Ovary (tissue), 9 donors: Measurements from ENCODE around the gene IQCN. TPM values are rescaled to one million over a fixed set of nuclear protein-coding genes. Genes with fewer than 3 reads are reported as not detected.

ENCODE experiments used
- DNase-seq, 5 donors: peaks; one replicate each; pipeline ENCODE4 v3.0.0-alpha.2; 2019 to 2020
- H3K27ac ChIP-seq, 2 donors: fragments of 200-600 bp; one replicate each; pipeline versions ENCODE4 v1.5.1 to v1.8.0; 2019 to 2022
- H3K27me3 ChIP-seq: fragments of 200-600 bp; one replicate; pipeline ENCODE4 v1.8.0; 2022
- H3K36me3 ChIP-seq: fragments of 200-600 bp; sonication (generic); one replicate; pipeline ENCODE4 v1.5.1; 2019
- H3K4me1 ChIP-seq: one replicate; pipeline ENCODE4 v1.8.1; 2013; ENCODE audit warnings: mild to moderate bottlenecking, moderate library complexity; ENCODE audit not compliant: insufficient read depth
- H3K4me3 ChIP-seq: fragments of 200-600 bp; sonication (generic); one replicate; pipeline ENCODE4 v1.5.1; 2017
- H3K9me3 ChIP-seq, 2 donors: fragments of 200-600 bp in 1 of 2; sonication (generic) in 1 of 2; one replicate each; pipeline versions ENCODE4 v1.5.1 to v1.8.1; 2013 to 2019; ENCODE audit warnings: mild to moderate bottlenecking in 1 of 2, moderate library complexity in 1 of 2
- CTCF ChIP-seq, 3 donors: fragments of 450-650 bp in 2 of 3; fragments of 200-600 bp in 1 of 3; IDR thresholded peaks; one replicate each; pipeline versions ENCODE4 v1.5.1 to v1.8.0; 2016 to 2022; ENCODE audit warnings: antibody characterized with exemption in 3 of 3, mild to moderate bottlenecking in 1 of 3
- EP300 ChIP-seq: sonication (generic); formaldehyde crosslinking; IDR thresholded peaks from one replicate; pipeline ENCODE4 v1.6.1; 2017; ENCODE audit warnings: antibody characterized with exemption
- POLR2A ChIP-seq: fragments of 450-650 bp; IDR thresholded peaks from one replicate; pipeline ENCODE4 v1.6.1; 2017; ENCODE audit warnings: antibody characterized with exemption, mild to moderate bottlenecking, moderate library complexity
- WGBS, 3 donors: extraction: QIAGEN DNeasy Blood & Tissue Kit in 1 of 3; methylation state at CpG; one replicate each; pipeline versions ENCODE4 v1.1.5 to v1.1.7; 2013 to 2017; 5-methylcytosine and 5-hydroxymethylcytosine counted together
- intact Hi-C, 4 donors: fragments of 100-400 bp; cut with DNase I; formaldehyde crosslinking; loops; one replicate each; pipeline versions ENCODE4 v1.11.0 to v1.15.1; 2022 to 2023
- polyA plus RNA-seq, 2 donors: library from polyadenylated mRNA; stranded (reverse); fragments of 200-250 nt in 1 of 2; fragments of 350-450 nt in 1 of 2; fragmentation: Illumina TruSeq in 1 of 2; extraction: RNeasy Lipid Tissue Mini Kit (QIAGEN cat#74804) in 1 of 2; gene quantifications; one replicate each; pipeline ENCODE4 v1.2.3, GENCODE V29; 2013 to 2014
- total RNA-seq, 7 donors: library from RNA; depleted of rRNA in 2 of 7; stranded (reverse); fragments of >200 nt in 2 of 7; fragmentation: NEBNext Ultra II Directional in 3 of 7; extraction: Animal tissue kit (Norgen Biotek cat#: 25700) in 3 of 7; gene quantifications; one replicate each; pipeline versions ENCODE4 v1.1.0 to v1.2.4, GENCODE V29; 2016 to 2023
- donor health status: DM: no; HTN: no; CAD: no; lungs with moderate emphysema.
- donor health status: DM: no; HTN: no; CAD: no.
- donor health status: Bipolar disorder and iron deficiency.
- donor health status: DM: yes; HTN: yes; CAD: no.
- donor health status: DM: no; HTN: no; CAD: no.
- donor health status: DM: yes; HTN: yes; CAD: no.

Gene IQCN
- total and polyA plus RNA-seq, 9 donors: 2.5 to 18.4 (median 10.8) TPM

- H3K4me1 ChIP-seq: peaks cover 4% of the 10 kb centered on the region
- no peak for DNase-seq
- H3K36me3 ChIP-seq: no peaks in the 10 kb centered on the region
- intact Hi-C loops: loop anchor here in 2 of 4 donors (10.0 kb wide), 2 partner anchors 45 to 65 kb away; partner anchors contain the start of gene PIK3R2 (in 1 of the 2)
- H3K4me3 ChIP-seq: no peak overlapping the region
- H3K27me3 ChIP-seq: no peaks in the 10 kb centered on the region
- no peak for TF ChIP-seq POLR2A
- TF ChIP-seq EP300: no peak
- TF ChIP-seq CTCF (IDR thresholded peaks at IDR 0.05): no peak
- no peaks in the 10 kb centered on the region for H3K9me3 ChIP-seq
- H3K27ac ChIP-seq: no peak overlapping the region
- WGBS, 3 donors: 49 to 59% (median 54%) methylated on average over 28 of the region's 28 CpGs
Measured at GRCh38 chr19:18219911-18220631, 54.2 kb downstream of the IQCN start.

- intact Hi-C loops: loop anchor here in 1 of 4 donors (10.0 kb wide), 1 partner anchor 46 kb away; no protein-coding TSS in a partner anchor
- no peak overlapping the region for H3K27ac ChIP-seq
- H3K4me1 ChIP-seq: no peaks in the 10 kb centered on the region
- no peak overlapping the region for H3K4me3 ChIP-seq
- DNase-seq: no peak
- no peak for TF ChIP-seq CTCF (IDR thresholded peaks at IDR 0.05)
- no peak for TF ChIP-seq POLR2A
- TF ChIP-seq EP300: no peak
- H3K36me3 ChIP-seq: no peaks in the 10 kb centered on the region
- no peaks in the 10 kb centered on the region for H3K27me3 ChIP-seq
- no peaks in the 10 kb centered on the region for H3K9me3 ChIP-seq
- WGBS, 3 donors: 75 to 94% (median 81%) methylated on average over 3 of the region's 3 CpGs
Measured at GRCh38 chr19:18218600-18218999, 55.7 kb downstream of the IQCN start.

GRCh38 chr19:18218159-18218558 lies 56.1 kb downstream of the IQCN start:
- Histone ChIP-seq H3K27me3 (no peaks in the 10 kb centered on the region), H3K4me1 (no peaks in the 10 kb centered on the region), H3K36me3 (no peaks in the 10 kb centered on the region), H3K4me3 (no peak overlapping the region), H3K9me3 (no peaks in the 10 kb centered on the region), H3K27ac (no peak overlapping the region)
- TF ChIP-seq CTCF (IDR thresholded peaks at IDR 0.05): no peak
- no peak for TF ChIP-seq POLR2A
- no peak for TF ChIP-seq EP300
- intact Hi-C loops: loop anchor here in 1 of 4 donors (10.0 kb wide), 1 partner anchor 47 kb away; no protein-coding TSS in a partner anchor
- WGBS, 3 donors: 79 to 83% (median 81%) methylated on average over 17 of the region's 17 CpGs
- no peak for DNase-seq

- intact Hi-C loops: loop anchor here in 1 of 4 donors (10.0 kb wide), 1 partner anchor 48 kb away; no protein-coding TSS in a partner anchor
- no peaks in the 10 kb centered on the region for H3K9me3 ChIP-seq
- H3K27ac ChIP-seq: no peak overlapping the region
- 91 to 97% (median 92%) methylated on average over 8 of the region's 8 CpGs for WGBS, 3 donors
- H3K4me3 ChIP-seq: no peak overlapping the region
- H3K27me3 ChIP-seq: no peaks in the 10 kb centered on the region
- TF ChIP-seq CTCF (IDR thresholded peaks at IDR 0.05) (no peak), EP300 (no peak), POLR2A (no peak)
- no peaks in the 10 kb centered on the region for H3K4me1 ChIP-seq
- no peak for DNase-seq
- H3K36me3 ChIP-seq: no peaks in the 10 kb centered on the region
Measured at GRCh38 chr19:18216789-18217188, 57.5 kb downstream of the IQCN start.
